ENCODE results near the gene RGS7BP. TPM values are rescaled to one million over a fixed set of nuclear protein-coding genes. Genes with fewer than 3 reads are reported as not detected.

The RGS7BP gene
- total and polyA plus RNA-seq, 10 of the 15 experiments (the other 5 are each of a cell fraction or from before 2014, with no cell fraction given): not detected

GRCh38 chr5:64530076-64530475 is 24.3 kb downstream of the RGS7BP start (continued):
- TF ChIP-seq ZBED1 (IDR thresholded peaks at IDR 0.05; ENCODE audit: borderline replicate concordance) (no peak), BACH1 (IDR thresholded peaks at IDR 0.05; ENCODE audit: borderline replicate concordance) (no peak), PAX8 (IDR thresholded peaks at IDR 0.05) (no peak), PML (IDR thresholded peaks at IDR 0.05; ENCODE audit: low read length) (no peak), MXI1 (IDR thresholded peaks at IDR 0.05; ENCODE audit: low read depth, low read length) (no peak)

- WGBS (ENCODE audit: insufficient coverage, insufficient replicate concordance, low lambda C conversion rate, missing lambda C conversion rate): 0% methylated on average over 2 of the region's 2 CpGs
- H3K4me2 ChIP-seq (ENCODE audit: control insufficient read depth, insufficient read depth): no peak overlapping the region; the same call in 1 of the 2 replicates
- no peak for TF ChIP-seq MYB (IDR thresholded peaks at IDR 0.05; ENCODE audit: borderline replicate concordance, low read depth, low read length)
- TF ChIP-seq NFIC (IDR thresholded peaks at IDR 0.05; ENCODE audit: low read depth, low read length): no peak
- no peak for TF ChIP-seq ZNF217 (IDR thresholded peaks at IDR 0.05)
- TF ChIP-seq E2F4 (IDR thresholded peaks at IDR 0.05; ENCODE audit: low read depth, low read length): no peak
- no peak for TF ChIP-seq EGR1 (IDR thresholded peaks at IDR 0.05; ENCODE audit: borderline replicate concordance in 1 of 2, low read depth in 2 of 2, low read length in 2 of 2)
- no peak for TF ChIP-seq JUND (IDR thresholded peaks at IDR 0.05; ENCODE audit: low read depth, low read length)
- TF ChIP-seq KLF5 (IDR thresholded peaks at IDR 0.05; ENCODE audit: partially characterized antibody): no peak
- no peak for TF ChIP-seq USF1 (IDR thresholded peaks at IDR 0.05; ENCODE audit: borderline replicate concordance, extremely low read length, insufficient read depth, low read depth, low read length)
- no peak for TF ChIP-seq SIN3A (IDR thresholded peaks at IDR 0.05; ENCODE audit: low read depth, low read length)
- TF ChIP-seq ZSCAN29 (IDR thresholded peaks at IDR 0.05): no peak
- no peak for TF ChIP-seq LARP7 (IDR thresholded peaks at IDR 0.05)
- TF ChIP-seq PAX5 (IDR thresholded peaks at IDR 0.05; ENCODE audit: borderline replicate concordance, low read depth, low read length): no peak
- TF ChIP-seq IRF5 (IDR thresholded peaks at IDR 0.05; ENCODE audit: borderline replicate concordance): no peak
- no peak for TF ChIP-seq POLR2AphosphoS5 (IDR thresholded peaks at IDR 0.05; ENCODE audit: low read length)
- TF ChIP-seq IKZF2 (IDR thresholded peaks at IDR 0.05): no peak
- no peak for TF ChIP-seq HCFC1 (IDR thresholded peaks at IDR 0.05; ENCODE audit: low read length)
- TF ChIP-seq MLLT1 (IDR thresholded peaks at IDR 0.05): no peak
Observed at GRCh38 chr5:64532212-64532611, 26.4 kb downstream of the RGS7BP start.

More at GRCh38 chr5:64532212-64532611, 26.4 kb downstream of the RGS7BP start:
- Histone ChIP-seq H3K27ac (ENCODE audit: control insufficient read depth, insufficient read depth) (no peak overlapping the region), H2AFZ (ENCODE audit: control insufficient read depth, low read depth, low read length) (peak overlapping the region; percentile 6; the same call in 1 of the 2 replicates), H3K4me3 (no peak overlapping the region), H4K20me1 (ENCODE audit: control insufficient read depth, insufficient read depth) (no peaks in the 10 kb centered on the region), H3K4me1 (ENCODE audit: control insufficient read depth, insufficient read depth, low read length) (no peaks in the 10 kb centered on the region), H3K9me3 (replicated peaks; ENCODE audit: control insufficient read depth, insufficient read depth, low read length) (no peaks in the 10 kb centered on the region), H3K36me3 (ENCODE audit: control insufficient read depth in 2 of 2, insufficient read depth in 2 of 2, low read length in 1 of 2) (no peaks in the 10 kb centered on the region), H3K79me2 (ENCODE audit: control insufficient read depth, insufficient read depth, low read length) (no peaks in the 10 kb centered on the region), H3K27me3 (replicated peaks in 1 of 2; ENCODE audit: control insufficient read depth in 2 of 2, insufficient read depth in 2 of 2, low read length in 1 of 2) (no peaks in the 10 kb centered on the region), H3K9ac (ENCODE audit: control insufficient read depth, insufficient read depth, low read length) (no peak overlapping the region)
- ChIA-PET SMC1A (ENCODE audit: uncharacterized antibody, unreplicated experiment) (interaction anchor here (1.9 kb wide), 1 partner anchor 29 kb away, joined by 5 read pairs; no protein-coding TSS in a partner anchor), CTCF (interaction anchor here (0.9 kb wide), 1 partner anchor 407 kb away, joined by 3 read pairs; no protein-coding TSS in a partner anchor), RAD21 (ENCODE audit: unreplicated experiment) (no interaction called here), POLR2A (no interaction called here)
- DNase-seq (ENCODE audit: low read depth, low spot score) (no peak), ATAC-seq (peak; percentile 30; the same call in 1 of the 3 replicates), FAIRE-seq (no peak)
- BruUV-seq (replicated peaks): no TSS peak
- intact Hi-C loops (cut with micrococcal nuclease; ENCODE audit: unreplicated experiment): no loop called here
- in situ Hi-C loops (cut with MboI): no loop called here
